ENCODE measurements around the gene RNF157. TPM values are rescaled to one million over a fixed set of nuclear protein-coding genes. Genes with fewer than 3 reads are reported as not detected.
A peak's percentile ranks its signal among the peaks of the same experiment; 100 is the strongest.
"Not testable (repeated sequence)": the region's sequence is repeated elsewhere in the genome, so short reads cannot be mapped to it uniquely, and the experiment has no call there.

RNF157 gene
- total RNA-seq, 1 donor from 2014 or later = 17.5 TPM

DNA sequence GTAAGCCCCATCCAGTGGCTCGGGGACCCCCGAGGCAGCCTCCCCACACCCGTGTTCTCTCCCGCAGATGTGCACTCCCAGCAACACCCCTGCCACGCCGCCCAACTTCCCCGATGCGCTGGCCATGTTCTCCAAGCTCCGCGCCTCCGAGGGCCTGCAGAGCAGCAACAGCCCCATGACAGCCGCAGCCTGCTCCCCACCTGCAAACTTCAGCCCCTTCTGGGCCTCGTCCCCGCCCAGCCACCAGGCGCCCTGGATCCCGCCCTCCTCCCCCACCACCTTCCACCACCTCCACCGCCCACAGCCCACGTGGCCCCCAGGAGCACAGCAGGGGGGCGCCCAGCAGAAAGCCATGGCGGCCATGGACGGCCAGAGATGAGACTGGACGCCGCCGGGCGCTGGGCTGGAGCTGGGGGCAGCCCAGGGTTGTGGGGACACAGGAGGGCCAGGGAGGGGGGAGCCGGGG, 29.9 kb upstream of the RNF157 start:
- no peak for DNase-seq

DNA sequence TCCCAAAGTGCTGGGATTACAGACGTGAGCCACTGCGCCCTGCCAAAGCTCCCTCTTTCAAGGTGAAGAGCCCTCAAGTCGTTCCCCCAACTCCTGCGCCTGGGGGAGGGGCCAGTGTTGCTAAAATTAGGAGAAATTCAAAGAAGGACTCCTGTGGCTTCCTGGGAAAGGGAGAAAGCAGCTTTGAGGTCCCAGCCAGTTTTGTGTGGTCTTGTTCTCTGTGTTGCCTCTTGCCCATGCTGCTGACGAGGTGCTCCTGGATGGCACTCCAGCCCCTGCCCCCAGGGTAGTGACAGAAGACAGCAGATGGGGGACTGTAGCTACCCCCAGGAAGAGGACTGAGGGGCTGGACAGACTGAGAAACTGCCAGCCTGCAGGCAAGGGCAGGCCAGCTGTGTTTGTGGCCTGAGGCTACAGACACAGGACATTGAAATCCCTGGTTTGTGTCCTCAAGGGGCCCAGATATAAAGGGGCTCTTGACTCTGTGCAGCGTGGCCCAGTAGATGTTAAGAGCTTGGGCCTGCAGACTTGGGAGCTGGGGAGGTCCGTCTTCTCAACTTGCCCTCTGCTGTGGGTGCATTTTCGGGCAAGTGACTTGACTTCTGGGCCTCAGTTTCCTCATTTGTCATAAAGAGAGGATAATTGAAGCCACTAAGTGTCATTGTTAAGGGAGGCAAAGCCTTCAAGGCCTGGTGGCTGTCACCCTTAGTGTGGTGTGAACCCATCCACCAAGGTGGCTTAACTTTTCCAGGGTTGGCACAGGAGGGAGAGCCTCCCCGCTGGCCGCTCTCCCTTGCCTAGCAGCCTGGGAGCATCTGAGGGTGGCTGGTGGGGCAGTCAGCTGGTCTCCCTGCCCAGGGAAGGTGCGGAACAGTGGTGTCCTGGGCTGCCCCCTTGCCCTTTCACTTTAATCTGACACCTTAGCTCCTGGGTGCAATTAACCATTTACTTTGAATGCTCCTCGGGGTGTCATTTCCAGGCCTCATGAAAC, 29.0 kb upstream of the RNF157 start:
- DNase-seq = no peak

DNA sequence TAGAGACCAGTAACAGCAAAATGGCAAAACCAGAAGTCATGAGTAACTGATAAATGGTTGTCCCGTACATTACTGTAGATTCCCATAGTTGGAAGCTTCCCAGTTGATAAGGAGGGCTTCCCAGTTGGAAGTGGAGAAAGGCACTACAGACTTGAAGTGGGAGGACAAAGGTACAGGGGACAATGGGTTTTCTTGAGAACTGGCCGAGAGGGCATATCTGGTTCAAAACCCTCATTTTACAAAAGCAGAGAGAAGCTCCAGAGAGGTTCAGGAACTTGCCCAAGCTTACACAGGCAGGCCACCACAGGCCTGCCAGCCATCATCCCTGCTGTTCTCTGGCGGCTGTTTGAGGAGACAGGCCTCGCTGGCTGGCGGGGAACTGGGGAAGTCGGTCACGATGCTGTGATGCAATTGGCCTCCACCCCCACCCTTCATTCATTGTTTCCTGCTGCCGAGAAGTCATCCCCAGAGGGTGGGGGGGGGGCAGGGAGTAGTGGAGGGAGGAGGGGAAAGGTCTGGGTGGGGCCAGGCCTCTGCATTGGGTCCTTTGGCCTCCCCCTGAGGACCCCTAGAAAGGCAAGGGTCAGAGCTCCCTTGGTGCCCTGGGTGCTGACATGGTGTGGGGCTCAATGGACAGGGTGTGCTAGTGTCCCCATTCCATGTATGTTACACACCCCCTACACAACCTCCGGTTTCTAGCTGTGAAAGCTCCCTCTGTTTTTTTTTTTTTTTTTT, 27.9 kb upstream of the RNF157 start:
- peak; percentile 69 for DNase-seq

DNA sequence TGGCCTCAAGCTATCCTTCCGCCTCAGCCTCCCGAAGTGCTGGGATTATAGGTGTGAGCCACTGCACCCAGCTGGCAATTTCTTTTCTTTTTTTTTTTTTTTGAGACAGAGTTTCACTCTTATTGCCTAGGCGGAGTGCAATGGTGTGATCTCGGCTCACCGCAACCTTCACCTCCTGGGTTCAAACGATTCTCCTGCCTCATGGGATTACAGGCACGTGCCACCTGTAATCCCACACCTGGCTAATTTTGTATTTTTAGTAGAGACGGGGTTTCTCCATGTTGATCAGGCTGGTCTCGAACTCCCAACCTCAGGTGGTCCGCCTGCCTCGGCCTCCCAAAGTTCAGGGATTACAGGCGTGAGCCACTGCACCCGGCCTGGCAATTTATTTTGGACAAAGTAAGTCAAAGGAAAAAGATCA, 27.3 kb upstream of the RNF157 start:
- DNase-seq = not testable (repeated sequence)

DNA sequence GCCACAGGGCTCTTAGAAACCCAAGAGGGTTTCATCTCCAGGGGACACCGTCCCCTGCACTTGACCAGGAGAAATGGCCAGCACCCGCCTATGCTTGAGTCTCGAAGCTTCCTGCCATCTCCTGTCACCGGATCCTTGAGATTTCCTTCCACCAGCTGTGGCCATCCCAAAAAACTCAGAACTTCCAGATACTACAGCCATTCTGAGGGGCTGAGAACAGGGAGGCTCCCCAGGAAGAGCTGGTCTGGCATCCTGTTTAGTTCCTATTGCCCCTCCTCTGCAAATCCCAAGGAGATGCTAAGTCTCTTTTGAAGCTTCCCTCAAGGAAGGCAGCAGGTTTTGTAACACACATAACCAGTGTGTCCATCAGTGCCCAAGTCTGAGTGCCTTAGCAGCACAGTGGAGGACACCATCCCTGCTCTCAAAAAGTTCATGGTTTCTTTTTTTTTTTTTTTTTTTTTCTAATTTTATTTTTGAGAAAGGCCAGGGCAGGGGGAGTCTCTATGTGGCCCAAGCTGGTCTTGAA, 26.8 kb upstream of the RNF157 start:
- no peak for DNase-seq

DNA sequence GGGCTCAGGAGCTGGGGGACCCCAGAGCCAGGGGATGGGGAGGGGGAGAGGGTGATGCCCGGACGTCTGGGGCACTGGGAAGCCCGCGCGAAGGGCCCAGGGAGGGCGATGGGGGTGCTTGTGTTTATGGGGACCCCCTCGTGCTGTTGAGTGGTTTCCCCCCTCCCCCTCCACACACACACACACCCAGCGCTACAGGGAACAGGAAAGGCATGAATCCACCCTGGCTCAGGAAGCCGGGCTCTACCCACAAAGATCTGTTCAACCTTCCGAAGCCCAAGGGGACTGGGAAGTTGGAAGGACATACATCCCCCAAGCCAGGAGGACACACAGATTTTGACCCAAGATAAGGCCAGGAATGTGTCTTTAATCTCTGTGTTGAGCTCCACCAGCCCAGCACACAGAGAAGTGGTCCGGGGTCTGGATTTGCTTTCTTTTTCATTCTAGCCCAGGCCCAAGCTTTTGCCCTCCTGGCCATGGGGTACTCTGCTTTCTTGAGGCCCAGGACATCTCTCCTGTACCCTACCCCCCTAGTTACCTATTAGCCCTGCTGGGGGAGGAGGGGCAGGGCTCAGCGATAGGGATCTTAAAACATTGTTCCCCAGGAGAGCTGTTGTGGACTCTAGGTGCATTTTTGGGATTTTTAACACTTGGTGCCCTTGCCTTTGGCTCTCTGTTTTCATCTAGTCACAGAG, 26.1 kb upstream of the RNF157 start:
- no peak for DNase-seq

DNA sequence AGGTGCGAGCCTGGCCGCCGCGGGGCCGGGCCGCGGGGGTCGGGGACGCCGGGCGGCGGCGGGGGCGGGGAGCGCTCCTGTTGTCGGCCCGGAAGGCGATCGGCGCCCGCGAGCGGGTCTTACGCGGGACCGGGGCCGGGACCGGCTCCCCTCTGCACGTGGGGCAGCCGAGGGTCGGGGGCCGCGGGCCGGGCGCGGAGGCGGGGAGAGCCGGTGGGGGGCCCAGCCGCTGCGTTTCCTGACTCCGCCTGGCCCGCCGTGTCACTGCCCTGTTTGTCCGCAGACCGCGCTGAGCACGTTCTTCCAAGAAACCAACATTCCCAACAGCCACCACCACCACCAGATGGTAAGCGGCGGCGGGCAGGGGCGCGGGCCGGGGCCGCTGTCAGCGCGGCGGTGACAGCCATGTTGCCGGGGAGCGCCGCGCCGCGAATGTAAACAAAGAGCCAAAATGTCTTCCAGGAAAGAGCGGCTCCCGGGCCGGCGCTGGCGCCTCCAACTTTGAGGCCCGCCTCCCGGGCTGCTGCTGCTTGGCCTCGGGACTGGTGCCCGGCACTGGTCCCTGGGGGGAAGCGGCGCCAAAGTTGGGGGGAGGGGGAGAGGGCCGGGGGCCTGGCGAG, 25.4 kb upstream of the RNF157 start:
- no peak for DNase-seq

DNA sequence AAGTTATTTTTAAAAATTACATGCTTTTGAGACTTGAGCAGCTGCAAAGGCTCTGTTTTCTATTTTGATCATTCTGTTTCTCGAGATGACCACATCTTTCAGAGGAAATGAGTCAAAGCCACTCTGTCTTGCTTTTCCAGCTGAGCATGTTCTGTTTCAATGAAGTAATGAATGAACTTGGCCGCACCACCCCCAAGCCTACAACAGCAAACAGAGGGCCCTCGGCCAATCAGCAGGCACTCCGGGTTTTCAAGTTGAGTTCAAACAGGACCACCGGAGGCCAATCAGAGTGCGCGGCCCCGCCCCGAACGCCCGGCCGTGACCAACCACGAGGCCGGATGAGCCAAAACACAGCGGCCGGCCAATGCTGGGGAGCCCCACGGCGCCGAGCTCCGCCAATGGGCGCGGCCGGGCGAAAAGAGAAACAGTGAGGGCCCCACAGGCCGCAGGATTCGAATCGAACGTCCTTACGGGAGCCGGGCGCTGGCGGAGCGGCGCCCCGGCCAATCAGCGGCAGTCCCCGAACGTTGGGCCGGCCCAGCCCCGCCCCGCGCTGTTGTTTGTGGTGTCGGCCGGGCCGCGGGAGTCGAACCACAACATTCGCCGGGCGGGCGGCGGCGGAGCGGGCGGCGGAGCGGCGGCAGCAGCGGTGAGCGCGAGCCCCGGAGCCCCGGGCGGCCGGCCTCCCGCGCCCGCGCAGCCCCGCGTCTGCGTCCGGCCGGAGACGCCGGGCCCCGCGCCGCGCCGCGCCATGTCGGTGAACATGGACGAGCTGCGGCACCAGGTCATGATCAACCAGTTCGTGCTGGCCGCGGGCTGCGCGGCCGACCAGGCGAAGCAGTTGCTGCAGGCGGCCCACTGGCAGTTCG, 24.7 kb upstream of the RNF157 start, which contains the start of gene UBALD2:
Gene UBALD2 (plus strand): TSS at position 594 of the 869 bp plus-strand sequence. CDS start 158 bp downstream, at position 752.
- DNase-seq = peak; percentile 99

DNA sequence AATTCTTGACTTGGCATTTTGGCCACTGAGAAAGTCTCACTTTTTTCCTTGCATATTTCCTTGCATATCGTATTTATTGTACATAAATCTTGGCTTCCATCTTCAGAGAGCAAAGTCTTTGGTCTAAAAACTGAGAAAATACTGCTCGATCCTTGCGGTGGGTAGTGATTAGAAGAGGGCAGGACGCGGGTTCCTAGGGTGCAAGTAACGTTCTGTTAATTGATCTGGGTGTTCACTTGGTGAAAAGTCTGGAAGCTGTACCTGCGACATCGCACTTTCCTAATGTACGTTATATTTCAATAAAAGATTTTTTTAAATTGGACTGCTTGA, 24.1 kb upstream of the RNF157 start:
- no peak for DNase-seq

DNA sequence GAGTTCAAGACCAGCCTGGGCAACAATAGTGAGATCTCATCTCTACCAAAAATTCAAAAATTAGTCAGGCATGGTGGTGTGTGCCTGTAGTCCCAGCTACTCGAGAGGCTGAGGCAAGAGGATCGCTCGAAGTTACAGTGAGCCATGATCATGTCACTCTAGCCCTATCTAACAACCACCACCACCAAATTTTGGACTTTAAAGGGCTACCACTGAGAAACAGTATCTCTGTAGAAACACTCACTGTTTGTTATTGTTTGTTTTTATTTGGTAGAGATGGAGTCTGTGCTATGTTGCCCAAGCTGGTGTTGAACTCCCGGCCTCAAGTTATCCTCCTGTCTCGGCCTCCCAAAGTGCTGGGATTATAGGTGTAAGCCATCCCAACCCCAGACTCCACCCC, 23.6 kb upstream of the RNF157 start:
- no peak for DNase-seq

DNA sequence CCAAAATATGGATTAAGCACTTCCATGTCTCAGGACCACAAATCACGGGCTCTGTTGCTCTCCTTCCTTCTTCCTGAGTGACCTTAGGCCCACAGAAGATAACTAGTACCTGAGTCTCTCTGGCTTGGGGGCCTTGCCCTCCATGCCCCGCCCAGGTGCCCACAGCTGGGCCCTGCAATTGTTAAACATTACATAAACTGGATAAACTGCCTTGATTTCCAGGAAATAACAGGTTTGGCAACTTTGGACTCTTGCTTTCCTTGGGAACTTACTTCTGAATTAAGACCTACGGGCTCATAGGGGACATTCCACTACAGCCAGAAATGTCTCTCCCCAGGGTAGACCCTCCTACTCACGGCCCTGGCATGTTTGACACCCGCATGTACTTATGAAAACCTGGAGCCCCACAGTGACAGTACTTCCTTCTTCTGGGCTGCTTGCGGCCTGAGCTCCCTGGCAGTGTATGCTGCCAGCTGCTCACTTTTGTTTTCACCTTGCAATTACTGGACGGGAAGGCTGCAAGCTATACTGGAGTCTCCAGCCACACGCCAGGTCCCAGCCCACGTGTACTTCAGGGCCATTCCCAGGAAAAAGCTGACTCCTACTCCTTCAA, 22.5 kb upstream of the RNF157 start:
- no peak for DNase-seq

DNA sequence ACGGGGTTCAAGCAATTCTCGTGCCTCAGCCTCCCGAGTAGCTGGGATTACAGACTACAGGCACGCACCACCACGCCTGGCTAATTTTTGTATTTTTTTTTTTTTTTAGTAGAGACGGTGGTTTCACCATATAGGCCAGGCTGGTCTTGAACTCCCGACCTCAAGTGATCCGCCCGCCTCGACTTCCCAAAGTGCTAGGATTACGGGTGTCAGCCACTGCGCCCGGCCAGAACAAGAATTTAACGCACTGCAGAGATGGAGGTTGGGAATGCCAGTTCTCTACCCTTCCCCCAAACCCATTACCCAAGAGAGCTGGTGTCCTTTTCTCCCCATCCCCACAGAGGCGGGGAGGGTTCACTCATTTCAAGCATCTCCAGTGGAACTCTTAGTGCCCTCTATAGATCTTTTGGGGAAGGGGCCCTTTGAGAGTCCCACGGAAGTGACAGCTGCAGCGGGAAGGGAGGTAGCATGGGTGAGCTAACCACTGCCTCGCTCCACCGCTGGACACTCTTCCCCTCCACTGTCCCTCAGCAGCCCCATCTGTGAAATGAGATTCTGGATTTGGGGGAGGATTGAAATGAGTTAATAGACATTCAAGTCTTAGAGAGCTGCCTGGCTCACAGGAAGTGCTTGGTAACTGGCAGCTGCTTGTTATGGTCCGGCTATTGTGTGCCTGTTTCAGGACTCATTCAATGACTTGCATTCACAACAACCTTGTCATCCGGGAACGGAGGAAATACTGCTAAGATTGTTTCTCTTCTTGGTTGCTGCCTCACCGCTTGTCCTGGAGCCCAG, 21.3 kb upstream of the RNF157 start:
- peak; percentile 21 for DNase-seq

DNA sequence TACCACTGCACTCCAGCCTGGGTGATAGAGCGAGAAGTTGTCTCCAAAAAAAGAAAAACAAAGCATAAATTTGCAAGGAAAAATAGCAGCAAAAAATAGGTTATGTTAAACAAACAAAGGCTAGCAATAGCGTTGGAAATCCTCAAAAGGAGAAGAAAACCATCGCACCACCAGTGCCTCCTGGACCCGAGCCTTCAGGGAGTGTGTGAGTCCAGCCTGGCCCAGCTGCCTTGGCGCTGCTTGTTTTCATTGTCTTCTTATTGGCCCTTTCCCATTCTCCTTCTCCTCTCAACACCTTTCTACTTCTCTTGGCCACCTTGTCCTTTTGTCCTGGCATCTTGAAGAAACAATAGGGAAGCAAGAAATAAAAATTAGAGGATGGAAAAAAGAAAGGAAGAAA, 20.4 kb upstream of the RNF157 start:
- no peak for DNase-seq

DNA sequence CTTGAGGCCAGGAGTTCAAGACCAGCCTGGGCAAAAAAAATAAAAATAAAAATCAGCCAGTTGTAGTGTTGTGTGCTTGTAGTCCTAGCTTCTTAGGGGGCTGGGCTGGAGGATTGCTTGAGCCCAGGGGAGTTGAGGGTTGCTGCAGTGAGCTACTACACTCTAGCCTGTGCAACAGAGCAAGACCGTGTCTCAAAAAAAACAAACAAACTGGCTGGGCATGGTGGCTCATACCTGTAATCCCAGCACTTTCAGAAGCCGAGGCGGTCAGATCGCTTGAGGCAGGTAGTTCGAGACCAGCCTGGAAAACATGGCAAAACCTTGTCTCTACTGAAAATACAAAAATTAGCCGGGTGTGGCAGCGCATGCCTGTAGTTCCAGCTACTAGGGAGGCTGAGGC, 19.9 kb upstream of the RNF157 start:
- no peak for DNase-seq

DNA sequence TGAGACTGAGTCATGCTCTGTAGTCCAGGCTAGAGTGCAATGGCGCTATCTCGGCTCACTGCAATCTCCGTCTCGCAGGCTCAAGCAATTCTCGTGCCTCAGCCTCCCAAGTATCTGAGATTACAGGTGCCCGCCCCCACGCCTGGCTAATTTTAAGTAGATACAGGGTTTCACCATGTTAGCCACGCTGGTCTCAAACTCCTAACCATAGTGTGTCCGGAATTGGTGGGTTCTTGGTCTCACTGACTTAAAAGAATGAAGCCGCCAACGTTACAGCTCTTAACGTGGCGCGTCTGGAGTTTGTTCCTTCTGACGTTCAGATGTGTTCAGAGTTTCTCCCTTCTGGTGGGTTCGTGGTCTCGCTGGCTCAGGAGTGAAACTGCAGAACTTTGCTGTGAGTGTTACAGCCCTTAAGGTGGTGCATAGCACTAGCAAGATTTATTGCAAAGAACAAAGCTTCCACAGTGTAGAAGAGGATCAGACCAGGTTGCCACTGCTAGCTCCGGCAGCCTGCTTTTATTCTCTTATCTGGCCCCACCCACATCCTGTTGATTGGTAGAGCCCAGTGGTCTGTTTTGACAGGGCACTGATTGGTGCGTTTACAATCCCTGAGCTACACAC, 16.2 kb upstream of the RNF157 start:
- not testable (repeated sequence) for DNase-seq

DNA sequence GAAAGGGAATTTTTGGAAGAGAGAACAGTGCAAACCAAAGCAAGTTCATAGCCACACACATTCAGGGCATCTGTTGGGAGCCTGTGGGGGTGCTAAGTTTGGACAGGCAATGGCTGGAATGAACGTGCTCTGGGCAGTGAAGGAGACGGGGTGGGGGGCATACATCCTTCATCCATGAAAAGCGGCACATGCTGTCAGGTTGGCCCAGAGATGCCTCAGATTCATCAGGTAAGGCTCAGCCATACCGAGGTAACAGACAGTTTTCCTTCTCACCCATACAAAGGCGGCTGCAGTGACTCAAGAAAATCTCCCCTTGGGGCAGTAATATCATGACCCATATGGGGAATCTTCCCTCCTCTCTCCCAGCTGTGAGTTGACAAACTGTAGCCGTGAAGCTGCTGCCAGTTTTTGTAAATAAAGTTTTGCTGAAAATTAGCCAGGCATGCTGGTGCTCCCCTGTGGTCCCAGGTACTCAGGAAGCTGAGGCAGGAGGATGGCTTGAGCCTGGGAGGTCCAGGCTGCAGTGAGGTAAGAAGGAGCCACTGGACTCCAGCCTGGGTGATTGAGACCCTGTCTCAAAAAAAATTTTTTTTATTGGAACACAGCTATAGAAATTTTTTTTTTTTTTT, 15.6 kb upstream of the RNF157 start:
- no peak for DNase-seq

DNA sequence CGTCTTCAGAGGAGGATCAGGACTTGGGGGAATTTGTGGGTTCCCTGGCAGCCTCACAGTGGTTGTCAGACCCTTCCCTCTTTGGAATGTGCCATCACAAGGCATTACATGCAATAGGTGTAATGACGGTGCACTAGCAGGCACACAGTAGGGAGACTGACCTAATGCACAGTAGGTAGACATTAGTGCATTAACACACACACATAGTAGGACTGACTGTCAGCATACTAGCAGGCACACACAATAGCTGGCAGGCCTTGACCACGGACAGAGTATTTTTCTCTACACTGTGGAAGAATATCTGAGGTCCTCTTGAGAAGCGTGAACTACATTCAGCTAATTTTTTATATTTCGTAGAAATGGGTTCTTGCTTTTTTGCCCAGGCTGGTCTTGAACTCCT, 14.0 kb upstream of the RNF157 start:
- DNase-seq = no peak

DNA sequence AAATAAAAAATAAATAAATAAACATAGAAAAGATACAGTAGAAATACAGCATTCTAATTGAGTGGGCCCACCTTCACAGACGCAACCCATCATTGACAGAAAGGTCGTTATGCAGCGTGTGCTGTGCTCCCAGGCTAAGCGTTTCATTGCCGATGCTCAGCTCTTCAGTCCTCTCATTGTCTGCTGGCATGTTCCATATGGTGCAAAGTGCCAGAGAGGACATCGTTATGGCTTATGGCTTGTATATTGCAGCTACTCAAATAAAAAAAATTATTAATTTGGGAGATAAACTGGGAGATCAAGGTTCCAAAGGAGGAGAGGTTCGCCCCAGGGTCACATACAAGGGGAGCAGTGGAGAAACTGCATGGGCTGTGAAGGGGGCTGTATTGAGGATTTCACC, 13.5 kb upstream of the RNF157 start:
- no peak for DNase-seq

Measured in occipital lobe (tissue), 2 donors.